Type B pancreatic cell (in vitro differentiated cells): Measurements from ENCODE around the gene PTH2. TPM values are rescaled to one million over a fixed set of nuclear protein-coding genes. Genes with fewer than 3 reads are reported as not detected.
"Not testable (repeated sequence)": the region's sequence is repeated elsewhere in the genome, so short reads cannot be mapped to it uniquely, and the experiment has no call there.

Experiments
- DNase-seq: peaks from one replicate; pipeline ENCODE4 v3.0.0; 2021; ENCODE audit warnings: mixed read lengths; ENCODE audit not compliant: unreplicated experiment; ENCODE audit errors: extremely low spot score
- H3K27ac Mint-ChIP-seq: 2 replicates; pipeline ENCODE4 v1.8.0; 2021; ENCODE audit warnings: mild to moderate bottlenecking, mixed read lengths
- H3K27me3 Mint-ChIP-seq: 2 replicates; pipeline ENCODE4 v1.8.0; 2021; ENCODE audit warnings: mixed read lengths
- H3K36me3 Mint-ChIP-seq: 2 replicates; pipeline ENCODE4 v1.8.0; 2021; ENCODE audit warnings: mixed read lengths
- H3K4me1 Mint-ChIP-seq: one replicate; pipeline ENCODE4 v1.8.0; 2021; ENCODE audit warnings: mixed read lengths; ENCODE audit not compliant: unreplicated experiment
- H3K4me3 Mint-ChIP-seq: 2 replicates; pipeline ENCODE4 v1.8.0; 2021; ENCODE audit warnings: mild to moderate bottlenecking, mixed read lengths
- H3K9me3 Mint-ChIP-seq: 2 replicates; pipeline ENCODE4 v1.8.0; 2021; ENCODE audit warnings: mixed read lengths
- CTCF ChIP-seq: fragments of 200-600 bp; sonication (generic); conservative IDR thresholded peaks from 2 replicates; pipeline ENCODE4 v1.5.0; 2021; ENCODE audit warnings: antibody characterized with exemption, mild to moderate bottlenecking
- total RNA-seq: library from RNA; stranded (reverse); gene quantifications from 2 replicates; pipeline ENCODE4 v1.2.1, GENCODE V29; 2021; ENCODE audit warnings: low replicate concordance

Gene PTH2
- total RNA-seq, 1 donor from 2014 or later, result not detected

- no peak overlapping the region for H3K4me3 Mint-ChIP-seq
- H3K36me3 Mint-ChIP-seq, result peaks cover 6% of the 10 kb centered on the region
- peaks cover 3% of the 10 kb centered on the region for H3K27me3 Mint-ChIP-seq
- DNase-seq, result no peak
- no peak for TF ChIP-seq CTCF
- no peak overlapping the region for H3K27ac Mint-ChIP-seq
- H3K9me3 Mint-ChIP-seq, result no peaks in the 10 kb centered on the region
- peaks cover 7% of the 10 kb centered on the region for H3K4me1 Mint-ChIP-seq
These were observed 45.0 kb upstream of the PTH2 start for GRCh38 chr19:49468199-49468598.

- no peak for DNase-seq
- Mint-ChIP-seq H3K4me1 (peaks cover 7% of the 10 kb centered on the region), H3K27me3 (no peaks in the 10 kb centered on the region), H3K36me3 (peaks cover 6% of the 10 kb centered on the region), H3K9me3 (no peaks in the 10 kb centered on the region), H3K27ac (no peak overlapping the region), H3K4me3 (no peak overlapping the region)
- TF ChIP-seq CTCF, result no peak
These were observed 42.1 kb upstream of the PTH2 start for GRCh38 chr19:49465371-49465770.

GRCh38 chr19:49463960-49464740 is 40.9 kb upstream of the PTH2 start:
- H3K36me3 Mint-ChIP-seq, result peaks cover 5% of the 10 kb centered on the region

GRCh38 chr19:49462492-49462891 is 39.3 kb upstream of the PTH2 start:
- H3K9me3 Mint-ChIP-seq, result no peaks in the 10 kb centered on the region
- no peak for TF ChIP-seq CTCF
- DNase-seq, result no peak
- H3K4me3 Mint-ChIP-seq, result no peak overlapping the region
- no peaks in the 10 kb centered on the region for H3K4me1 Mint-ChIP-seq
- H3K36me3 Mint-ChIP-seq, result no peaks in the 10 kb centered on the region
- H3K27me3 Mint-ChIP-seq, result no peaks in the 10 kb centered on the region
- H3K27ac Mint-ChIP-seq, result no peak overlapping the region

More at GRCh38 chr19:49463960-49464740, 40.9 kb upstream of the PTH2 start:
- TF ChIP-seq CTCF, result no peak
- no peak overlapping the region for H3K27ac Mint-ChIP-seq
- no peak overlapping the region for H3K4me3 Mint-ChIP-seq
- H3K4me1 Mint-ChIP-seq, result peaks cover 6% of the 10 kb centered on the region
- H3K9me3 Mint-ChIP-seq, result no peaks in the 10 kb centered on the region
- no peaks in the 10 kb centered on the region for H3K27me3 Mint-ChIP-seq
- DNase-seq, result no peak

GRCh38 chr19:49461656-49462055 is 38.4 kb upstream of the PTH2 start:
- TF ChIP-seq CTCF, result no peak
- H3K36me3 Mint-ChIP-seq, result peaks cover 4% of the 10 kb centered on the region
- no peaks in the 10 kb centered on the region for H3K9me3 Mint-ChIP-seq
- no peak overlapping the region for H3K27ac Mint-ChIP-seq
- no peak for DNase-seq
- no peaks in the 10 kb centered on the region for H3K27me3 Mint-ChIP-seq
- H3K4me3 Mint-ChIP-seq, result no peak overlapping the region
- no peaks in the 10 kb centered on the region for H3K4me1 Mint-ChIP-seq

- H3K4me3 Mint-ChIP-seq, DNase-seq, H3K27ac Mint-ChIP-seq, H3K27me3 Mint-ChIP-seq, H3K4me1 Mint-ChIP-seq, H3K9me3 Mint-ChIP-seq, H3K36me3 Mint-ChIP-seq: not testable (repeated sequence)
These were observed 37.9 kb upstream of the PTH2 start for GRCh38 chr19:49461130-49461529.
